ENCODE measurements around the gene STK24.

STK24 gene

GRCh38 chr13:98454389-98454881 is 122.5 kb downstream of the STK24 start:
- H3K36me3 ChIP-seq (replicated peaks; ENCODE audit: low read depth, low read length) = peaks cover 27% of the 10 kb centered on the region
- H3K4me2 ChIP-seq (ENCODE audit: low read length) = no peak overlapping the region
- no peak overlapping the region for H3K4me3 ChIP-seq (ENCODE audit: low read length)
- no peak overlapping the region for H3K27ac ChIP-seq (ENCODE audit: low read length)
- H3K27me3 ChIP-seq (ENCODE audit: low read depth, low read length) = no peaks in the 10 kb centered on the region
- no peaks in the 10 kb centered on the region for H3K9me3 ChIP-seq (ENCODE audit: insufficient read depth, low read length)
- H3K9ac ChIP-seq (ENCODE audit: low read length) = no peak overlapping the region
- H2AFZ ChIP-seq (ENCODE audit: low read depth, low read length) = no peak overlapping the region
- H3K4me1 ChIP-seq (ENCODE audit: low read length) = peaks cover 12% of the 10 kb centered on the region; the same call in 1 of the 2 replicates
- 0 out of 2 replicates have a peak, but pooled peaks cover 11% of the 10 kb centered on the region for H4K20me1 ChIP-seq (ENCODE audit: insufficient read depth, low read length)
- TF ChIP-seq EZH2phosphoT487 (IDR thresholded peaks at IDR 0.05; ENCODE audit: low read depth) (no peak), CTCF (IDR thresholded peaks at IDR 0.05; ENCODE audit: low read depth, low read length) (no peak)
- no peaks in the 10 kb centered on the region for H3K79me2 ChIP-seq (ENCODE audit: low read length)

- no peak overlapping the region for H2AFZ ChIP-seq (ENCODE audit: low read depth, low read length)
- no peaks in the 10 kb centered on the region for H3K9me3 ChIP-seq (ENCODE audit: insufficient read depth, low read length)
- H3K27ac ChIP-seq (ENCODE audit: low read length) = no peak overlapping the region
- TF ChIP-seq CTCF (IDR thresholded peaks at IDR 0.05; ENCODE audit: low read depth, low read length) (no peak), EZH2phosphoT487 (IDR thresholded peaks at IDR 0.05; ENCODE audit: low read depth) (no peak)
- H3K79me2 ChIP-seq (ENCODE audit: low read length) = no peaks in the 10 kb centered on the region
- H3K36me3 ChIP-seq (replicated peaks; ENCODE audit: low read depth, low read length) = peaks cover 19% of the 10 kb centered on the region
- H3K9ac ChIP-seq (ENCODE audit: low read length) = no peak overlapping the region
- H4K20me1 ChIP-seq (ENCODE audit: insufficient read depth, low read length) = peaks cover 17% of the 10 kb centered on the region; the same call in 1 of the 2 replicates
- H3K4me3 ChIP-seq (ENCODE audit: low read length) = no peak overlapping the region
- H3K27me3 ChIP-seq (ENCODE audit: low read depth, low read length) = no peaks in the 10 kb centered on the region
- H3K4me2 ChIP-seq (ENCODE audit: low read length) = no peak overlapping the region
- peaks cover 18% of the 10 kb centered on the region for H3K4me1 ChIP-seq (ENCODE audit: low read length)
These were observed 123.8 kb downstream of the STK24 start for GRCh38 chr13:98452851-98453843.

GRCh38 chr13:98451676-98452470 is 125.0 kb downstream of the STK24 start:
- TF ChIP-seq EZH2phosphoT487 (IDR thresholded peaks at IDR 0.05; ENCODE audit: low read depth) (no peak), CTCF (IDR thresholded peaks at IDR 0.05; ENCODE audit: low read depth, low read length) (no peak)
- Histone ChIP-seq H3K9me3 (ENCODE audit: insufficient read depth, low read length) (no peaks in the 10 kb centered on the region), H3K9ac (ENCODE audit: low read length) (no peak overlapping the region), H3K36me3 (replicated peaks; ENCODE audit: low read depth, low read length) (peaks cover 14% of the 10 kb centered on the region), H3K4me2 (ENCODE audit: low read length) (no peak overlapping the region), H3K79me2 (ENCODE audit: low read length) (no peaks in the 10 kb centered on the region), H3K27ac (ENCODE audit: low read length) (no peak overlapping the region), H3K4me3 (ENCODE audit: low read length) (no peak overlapping the region), H4K20me1 (ENCODE audit: insufficient read depth, low read length) (peaks cover 17% of the 10 kb centered on the region; the same call in 1 of the 2 replicates), H3K4me1 (ENCODE audit: low read length) (peaks cover 16% of the 10 kb centered on the region), H3K27me3 (ENCODE audit: low read depth, low read length) (no peaks in the 10 kb centered on the region), H2AFZ (ENCODE audit: low read depth, low read length) (no peak overlapping the region)

Measured in OCI-LY3 (cell line).